ENCODE measurements around the gene GLI2.

DNA sequence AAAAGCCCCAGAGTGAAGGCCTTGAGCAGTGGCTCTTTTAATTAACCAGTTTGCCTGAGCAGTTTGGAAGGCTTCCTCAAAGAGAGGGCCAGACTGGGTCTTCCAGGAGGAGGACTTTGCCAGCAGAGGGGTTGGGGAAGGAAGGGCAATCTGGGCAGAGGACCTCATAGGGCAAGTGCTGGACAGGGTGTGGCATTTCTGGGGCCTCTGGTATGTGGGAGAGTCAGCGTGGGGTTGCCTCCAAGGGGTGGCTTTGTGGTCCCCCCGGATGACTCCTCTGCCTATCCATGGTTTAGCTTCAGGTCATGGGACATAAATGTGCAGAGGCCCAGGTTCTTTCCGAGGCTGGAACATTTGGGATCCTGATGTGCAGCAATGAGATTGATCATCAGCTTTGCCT lies 12.6 kb downstream of the GLI2 start:
- TF ChIP-seq, protein P1, sequence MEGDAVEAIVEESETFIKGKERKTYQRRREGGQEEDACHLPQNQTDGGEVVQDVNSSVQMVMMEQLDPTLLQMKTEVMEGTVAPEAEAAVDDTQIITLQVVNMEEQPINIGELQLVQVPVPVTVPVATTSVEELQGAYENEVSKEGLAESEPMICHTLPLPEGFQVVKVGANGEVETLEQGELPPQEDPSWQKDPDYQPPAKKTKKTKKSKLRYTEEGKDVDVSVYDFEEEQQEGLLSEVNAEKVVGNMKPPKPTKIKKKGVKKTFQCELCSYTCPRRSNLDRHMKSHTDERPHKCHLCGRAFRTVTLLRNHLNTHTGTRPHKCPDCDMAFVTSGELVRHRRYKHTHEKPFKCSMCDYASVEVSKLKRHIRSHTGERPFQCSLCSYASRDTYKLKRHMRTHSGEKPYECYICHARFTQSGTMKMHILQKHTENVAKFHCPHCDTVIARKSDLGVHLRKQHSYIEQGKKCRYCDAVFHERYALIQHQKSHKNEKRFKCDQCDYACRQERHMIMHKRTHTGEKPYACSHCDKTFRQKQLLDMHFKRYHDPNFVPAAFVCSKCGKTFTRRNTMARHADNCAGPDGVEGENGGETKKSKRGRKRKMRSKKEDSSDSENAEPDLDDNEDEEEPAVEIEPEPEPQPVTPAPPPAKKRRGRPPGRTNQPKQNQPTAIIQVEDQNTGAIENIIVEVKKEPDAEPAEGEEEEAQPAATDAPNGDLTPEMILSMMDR (IDR thresholded peaks at IDR 0.05) = no peak
- no peak for TF ChIP-seq POLR2AphosphoS5 (IDR thresholded peaks at IDR 0.05; ENCODE audit: insufficient read depth in 1 of 2, low read depth in 1 of 2)
- no peak for TF ChIP-seq POLR2A (IDR thresholded peaks at IDR 0.05)

All from vagina (tissue), 2 donors.